Stomach smooth muscle (tissue), 2 donors: ENCODE data around the gene MACROH2A2.
"Not testable (repeated sequence)": the region's sequence is repeated elsewhere in the genome, so short reads cannot be mapped to it uniquely, and the experiment has no call there.

ENCODE experiments used
- H3K27ac ChIP-seq: one replicate; pipeline ENCODE4 v1.7.0; 2013; ENCODE audit warnings: mild to moderate bottlenecking, low read length, inconsistent platforms
- H3K27me3 ChIP-seq, 2 donors: one replicate each; pipeline ENCODE4 v1.7.0; 2013; ENCODE audit warnings: low read length in 2 of 2; ENCODE audit not compliant: insufficient read depth in 2 of 2, control insufficient read depth in 1 of 2
- H3K36me3 ChIP-seq, 2 donors: one replicate each; pipeline ENCODE4 v1.7.0; 2013; ENCODE audit warnings: low read length in 2 of 2; ENCODE audit not compliant: control insufficient read depth in 2 of 2, insufficient read depth in 2 of 2
- H3K4me1 ChIP-seq: one replicate; pipeline ENCODE4 v1.7.0; 2013; ENCODE audit warnings: low read length; ENCODE audit not compliant: control insufficient read depth, insufficient read depth
- H3K4me3 ChIP-seq, 2 donors: one replicate each; pipeline ENCODE4 v1.7.0; 2013; ENCODE audit warnings: low read length in 2 of 2
- H3K9ac ChIP-seq, 2 donors: one replicate each; pipeline ENCODE4 v1.7.0; 2013; ENCODE audit warnings: low read length in 2 of 2, mild to moderate bottlenecking in 1 of 2
- H3K9me3 ChIP-seq, 2 donors: one replicate each; pipeline ENCODE4 v1.7.0; 2013; ENCODE audit warnings: low read length in 2 of 2; ENCODE audit not compliant: control insufficient read depth in 2 of 2
- donor health status: healthy.
- donor health status: Pancreatic carcinoma.

Gene MACROH2A2

DNA sequence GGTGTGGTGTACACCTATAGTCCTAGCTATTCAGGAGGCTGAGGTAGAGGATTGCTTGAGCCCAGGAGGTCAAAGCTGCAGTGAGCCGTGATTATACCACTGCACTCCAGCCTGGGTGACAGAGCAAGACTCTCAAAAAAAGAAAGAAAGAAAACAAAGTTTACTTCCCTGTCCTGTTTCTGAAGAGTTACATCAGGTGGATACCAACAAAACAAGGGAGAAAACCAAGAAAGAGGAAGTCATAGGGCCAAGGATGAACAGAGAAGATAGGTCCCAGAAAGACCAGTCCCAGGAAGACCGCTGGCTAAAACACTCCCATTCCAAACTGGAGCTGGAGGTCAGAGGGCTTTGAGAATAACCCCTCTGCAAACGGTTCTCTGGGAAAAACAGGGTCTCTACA lies 13.5 kb downstream of the MACROH2A2 start:
- no peaks in the 10 kb centered on the region for H3K9me3 ChIP-seq
- H3K4me1 ChIP-seq = no peaks in the 10 kb centered on the region
- no peak overlapping the region for H3K4me3 ChIP-seq
- H3K27me3 ChIP-seq = no peaks in the 10 kb centered on the region
- H3K9ac ChIP-seq = no peak overlapping the region
- H3K36me3 ChIP-seq = no peaks in the 10 kb centered on the region
- no peak overlapping the region for H3K27ac ChIP-seq

DNA sequence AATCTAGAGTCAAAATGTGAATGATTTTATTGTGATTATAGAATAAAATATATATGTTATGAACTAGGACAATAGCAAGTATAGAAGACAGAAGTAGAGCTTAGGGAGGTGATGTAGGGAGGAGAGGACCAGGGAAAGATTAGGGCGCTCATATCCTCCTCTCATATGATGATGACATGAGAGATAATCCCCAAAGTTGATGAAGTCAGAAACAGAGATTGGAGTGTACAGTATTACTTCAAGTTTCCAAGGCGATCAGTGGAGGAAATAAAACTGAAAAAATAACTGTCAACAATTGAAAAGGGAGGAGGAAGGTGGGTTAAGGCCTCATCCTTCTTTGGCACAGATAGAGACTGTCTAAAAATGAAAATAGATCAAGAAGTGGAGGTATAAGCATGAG lies 14.9 kb downstream of the MACROH2A2 start:
- H3K27ac ChIP-seq = no peak overlapping the region
- no peaks in the 10 kb centered on the region for H3K36me3 ChIP-seq
- no peak overlapping the region for H3K9ac ChIP-seq
- no peak overlapping the region for H3K4me3 ChIP-seq
- no peaks in the 10 kb centered on the region for H3K9me3 ChIP-seq
- H3K4me1 ChIP-seq = no peaks in the 10 kb centered on the region
- no peaks in the 10 kb centered on the region for H3K27me3 ChIP-seq

DNA sequence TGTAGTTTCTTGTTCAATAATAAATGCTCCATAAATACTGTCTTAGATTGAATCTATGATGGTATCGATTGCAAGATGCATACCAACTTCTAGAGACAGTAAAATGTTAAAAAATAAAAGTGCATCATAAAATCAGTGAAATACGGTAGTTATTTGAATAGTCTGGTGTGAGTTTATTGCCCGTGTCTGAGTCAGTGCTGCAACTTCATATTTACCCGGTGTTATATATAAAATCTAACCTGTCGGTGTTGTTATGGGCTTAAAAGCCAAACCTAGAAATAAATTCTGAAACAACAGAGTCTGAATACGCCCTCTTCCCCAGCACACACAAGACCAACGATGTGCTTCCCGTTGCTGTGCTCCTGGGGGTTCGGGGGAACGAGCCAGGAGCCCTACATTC lies 16.3 kb downstream of the MACROH2A2 start:
- H3K27ac ChIP-seq = no peak overlapping the region
- H3K36me3 ChIP-seq = no peaks in the 10 kb centered on the region
- no peak overlapping the region for H3K4me3 ChIP-seq
- no peaks in the 10 kb centered on the region for H3K4me1 ChIP-seq
- no peaks in the 10 kb centered on the region for H3K27me3 ChIP-seq
- H3K9me3 ChIP-seq = no peaks in the 10 kb centered on the region
- H3K9ac ChIP-seq = no peak overlapping the region

DNA sequence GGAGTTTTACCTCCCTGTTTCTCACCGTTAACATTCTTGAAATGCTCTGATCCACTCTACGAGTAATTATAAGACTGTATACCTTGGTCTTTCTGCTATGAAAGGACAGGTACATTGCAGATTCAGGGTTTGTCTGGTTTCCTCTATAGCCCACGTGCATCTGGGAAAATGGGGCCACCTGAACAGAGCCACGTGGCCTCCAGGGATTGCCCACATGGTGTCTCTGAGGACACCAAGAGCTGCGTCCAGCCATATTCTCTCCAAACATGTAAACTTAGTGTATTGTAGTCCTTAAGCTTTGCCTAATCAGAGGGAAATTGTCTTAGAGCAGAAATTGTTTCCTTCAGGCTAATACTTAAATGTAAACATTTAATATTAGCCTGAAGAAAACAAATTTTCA lies 16.7 kb downstream of the MACROH2A2 start:
- H3K9ac ChIP-seq = no peak overlapping the region
- no peaks in the 10 kb centered on the region for H3K27me3 ChIP-seq
- no peaks in the 10 kb centered on the region for H3K9me3 ChIP-seq
- no peaks in the 10 kb centered on the region for H3K36me3 ChIP-seq
- no peak overlapping the region for H3K27ac ChIP-seq
- no peaks in the 10 kb centered on the region for H3K4me1 ChIP-seq
- no peak overlapping the region for H3K4me3 ChIP-seq

DNA sequence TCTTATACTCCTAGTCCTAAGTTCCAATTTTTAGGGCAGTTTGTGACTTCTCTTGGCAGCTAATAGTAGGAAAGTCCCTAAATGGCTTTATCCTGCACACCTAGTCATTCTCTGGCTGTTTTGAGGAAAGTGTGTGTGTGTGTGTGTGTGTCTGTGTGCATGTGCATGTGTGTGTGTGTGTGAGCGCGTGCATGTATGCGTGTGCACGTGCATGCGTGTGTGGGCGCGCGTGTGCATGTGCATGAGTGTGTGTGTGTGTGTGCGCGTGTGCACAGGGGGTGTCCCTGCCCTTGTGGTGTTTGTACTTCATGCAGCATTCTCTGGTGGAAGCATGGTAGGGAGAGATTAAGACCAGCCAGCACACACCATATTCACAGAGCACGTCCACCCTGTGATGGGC lies 18.2 kb downstream of the MACROH2A2 start:
- no peaks in the 10 kb centered on the region for H3K27me3 ChIP-seq
- H3K9ac ChIP-seq = no peak overlapping the region
- H3K27ac ChIP-seq = no peak overlapping the region
- H3K4me3 ChIP-seq = no peak overlapping the region
- H3K9me3 ChIP-seq = no peaks in the 10 kb centered on the region
- H3K4me1 ChIP-seq = no peaks in the 10 kb centered on the region
- peaks cover 0 to 3% of the 10 kb centered on the region in 2 donors for H3K36me3 ChIP-seq

DNA sequence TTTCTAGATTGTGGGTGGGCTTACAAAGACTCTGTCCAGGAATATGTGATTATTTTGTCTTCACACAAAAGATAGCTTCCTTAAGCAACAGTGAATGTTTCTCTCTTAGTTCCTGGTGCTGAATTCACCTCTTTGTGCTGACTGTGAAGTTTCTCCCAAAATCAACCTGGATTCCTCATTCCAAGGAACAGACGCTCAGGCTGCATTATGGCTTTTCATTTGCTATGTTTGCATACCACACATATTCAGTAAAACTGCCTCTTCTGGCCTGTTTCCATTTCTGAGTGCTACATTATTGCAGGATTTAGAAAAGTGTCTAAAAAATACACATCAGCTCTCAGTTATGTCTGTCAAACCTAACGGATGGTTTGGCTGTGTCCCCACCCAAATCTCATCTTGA lies 21.5 kb downstream of the MACROH2A2 start:
- Histone ChIP-seq H3K36me3 (peaks cover 5 to 6% of the 10 kb centered on the region in 2 donors), H3K4me3 (no peak overlapping the region), H3K4me1 (no peaks in the 10 kb centered on the region), H3K9me3 (no peaks in the 10 kb centered on the region), H3K27me3 (no peaks in the 10 kb centered on the region), H3K9ac (no peak overlapping the region), H3K27ac (no peak overlapping the region)

DNA sequence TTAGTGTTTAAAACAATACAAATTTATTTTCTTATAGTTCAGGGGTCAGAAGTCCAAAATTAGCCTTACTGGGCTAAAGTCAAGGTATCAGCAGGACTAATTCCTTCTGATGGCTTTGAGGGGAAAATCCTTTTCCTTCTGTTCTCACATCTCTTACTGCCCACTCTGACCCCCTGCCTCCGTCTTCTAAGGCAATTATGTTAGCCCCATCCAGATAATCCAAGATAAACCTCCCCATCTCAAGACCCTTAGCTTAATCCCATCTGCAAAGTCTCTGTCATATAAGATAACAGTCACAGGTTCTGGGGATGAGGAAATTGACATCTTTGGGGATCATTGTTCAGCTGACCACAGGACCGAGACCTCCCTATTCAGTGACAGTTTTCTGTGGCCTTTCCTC lies 22.3 kb downstream of the MACROH2A2 start:
- no peaks in the 10 kb centered on the region for H3K27me3 ChIP-seq
- H3K9ac ChIP-seq = no peak overlapping the region
- H3K4me3 ChIP-seq = no peak overlapping the region
- no peaks in the 10 kb centered on the region for H3K9me3 ChIP-seq
- peaks cover 5 to 6% of the 10 kb centered on the region in 2 donors for H3K36me3 ChIP-seq
- H3K27ac ChIP-seq = no peak overlapping the region
- H3K4me1 ChIP-seq = no peaks in the 10 kb centered on the region

DNA sequence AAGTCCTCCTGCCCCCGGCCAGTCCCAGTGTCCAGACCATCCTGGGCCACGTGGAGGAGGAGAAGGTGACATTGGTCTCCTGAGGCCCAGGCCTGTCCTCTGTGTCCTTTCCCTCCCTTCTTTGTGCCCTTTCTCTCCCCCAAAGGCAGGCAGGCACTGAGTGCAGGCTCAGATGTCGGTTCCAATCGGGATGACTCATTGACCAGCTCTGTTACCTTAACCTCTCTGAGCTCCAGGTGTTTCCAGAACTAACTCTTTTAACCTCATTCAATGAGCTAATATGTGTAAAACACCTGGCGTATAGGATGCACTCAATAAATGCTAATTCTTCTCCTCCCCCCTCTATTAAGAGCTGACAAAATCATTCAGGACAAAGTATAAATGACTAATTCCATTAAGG lies 25.7 kb downstream of the MACROH2A2 start:
- Histone ChIP-seq H3K27me3 (no peaks in the 10 kb centered on the region), H3K4me1 (no peaks in the 10 kb centered on the region), H3K9me3 (no peaks in the 10 kb centered on the region), H3K27ac (no peak overlapping the region), H3K36me3 (peaks cover 6 to 12% of the 10 kb centered on the region in 2 donors), H3K4me3 (no peak overlapping the region), H3K9ac (no peak overlapping the region)

DNA sequence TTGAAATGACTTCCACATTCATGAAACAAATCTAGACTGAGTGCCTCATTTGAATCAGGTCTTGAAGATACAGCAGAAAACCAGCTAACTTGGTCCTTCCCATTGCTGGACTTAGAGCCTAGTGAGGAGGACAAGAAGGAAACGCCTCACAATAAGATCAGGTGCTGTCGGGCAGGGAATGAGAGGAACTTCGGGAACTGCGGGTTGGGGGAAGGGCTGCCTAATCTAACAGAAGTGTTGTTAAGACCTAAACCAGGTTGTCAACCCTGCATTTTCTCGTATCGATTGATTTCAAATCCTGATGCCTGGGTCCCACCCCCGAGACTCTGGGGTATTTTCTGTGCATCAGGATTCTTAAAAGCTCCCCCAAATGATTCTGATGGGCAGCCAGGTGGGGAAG lies 26.3 kb downstream of the MACROH2A2 start:
- no peaks in the 10 kb centered on the region for H3K4me1 ChIP-seq
- no peaks in the 10 kb centered on the region for H3K27me3 ChIP-seq
- no peak overlapping the region for H3K4me3 ChIP-seq
- no peak overlapping the region for H3K9ac ChIP-seq
- no peaks in the 10 kb centered on the region for H3K9me3 ChIP-seq
- no peak overlapping the region for H3K27ac ChIP-seq
- peaks cover 6 to 15% of the 10 kb centered on the region in 2 donors for H3K36me3 ChIP-seq

DNA sequence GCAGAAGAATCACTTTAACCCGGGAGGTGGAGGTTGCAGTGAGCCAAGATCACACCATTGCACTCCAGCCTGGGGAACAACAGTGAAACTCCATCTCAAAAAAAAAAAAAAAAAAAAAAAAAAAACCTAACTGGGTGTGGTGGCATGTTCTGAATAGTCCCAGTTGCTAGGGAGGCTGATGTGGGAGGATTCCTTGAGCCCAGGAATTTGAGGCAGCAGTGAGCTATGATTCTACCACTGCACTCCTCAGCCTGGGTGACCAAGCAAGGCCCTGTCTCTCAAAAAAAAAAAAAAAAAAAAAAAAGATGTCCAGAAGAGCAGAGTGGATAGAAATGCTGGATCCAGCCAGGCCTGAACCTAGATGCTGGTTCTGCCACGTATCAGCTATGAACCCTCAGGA lies 28.1 kb downstream of the MACROH2A2 start:
- H3K36me3 ChIP-seq = peaks cover 6 to 12% of the 10 kb centered on the region in 2 donors
- not testable (repeated sequence) for H3K9ac ChIP-seq, H3K27ac ChIP-seq, H3K27me3 ChIP-seq, H3K4me1 ChIP-seq, H3K9me3 ChIP-seq, H3K4me3 ChIP-seq

DNA sequence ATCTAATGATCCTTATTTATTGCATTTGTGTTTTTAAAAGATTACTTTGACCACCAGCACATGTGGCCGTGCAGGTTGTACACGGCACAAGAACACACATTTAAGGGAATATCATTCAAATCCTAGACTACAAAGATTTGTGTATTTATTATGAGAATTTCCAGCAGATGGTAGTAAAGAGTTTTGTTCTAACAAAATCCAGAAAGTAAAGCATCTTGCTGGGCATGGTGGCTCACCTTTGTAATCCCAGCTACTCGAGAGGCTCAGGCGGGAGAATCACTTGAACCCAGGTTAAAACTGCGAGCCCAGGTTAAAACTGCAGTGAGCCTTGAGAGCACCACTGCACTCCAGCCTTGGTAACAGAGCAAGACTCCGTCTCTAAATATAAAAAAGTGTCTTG lies 31.5 kb downstream of the MACROH2A2 start:
- Histone ChIP-seq H3K27me3 (no peaks in the 10 kb centered on the region), H3K9ac (no peak overlapping the region), H3K9me3 (no peaks in the 10 kb centered on the region), H3K36me3 (peaks cover 0 to 10% of the 10 kb centered on the region in 2 donors), H3K4me1 (no peaks in the 10 kb centered on the region), H3K27ac (no peak overlapping the region), H3K4me3 (no peak overlapping the region)
